ENCODE measurements around the gene ASTL.

The ASTL gene

GRCh38 chr2:96121414-96121813 lies 16.9 kb downstream of the ASTL start:
- no peak for TF ChIP-seq CTCF (IDR thresholded peaks at IDR 0.05; ENCODE audit: insufficient read depth, low read length, poor library complexity, severe bottlenecking)
- no peak for TF ChIP-seq EZH2phosphoT487 (conservative IDR thresholded peaks at IDR 0.05; ENCODE audit: low read length)
- Histone ChIP-seq H3K9me2 (replicated peaks; ENCODE audit: insufficient read depth, low read length) (no peaks in the 10 kb centered on the region), H4K20me1 (ENCODE audit: low read depth, low read length) (no peaks in the 10 kb centered on the region), H3K4me2 (ENCODE audit: low read depth, low read length, poor library complexity, severe bottlenecking) (no peak overlapping the region), H3K36me3 (ENCODE audit: low read length) (no peaks in the 10 kb centered on the region), H3K9ac (ENCODE audit: low read length) (no peak overlapping the region), H3F3A (ENCODE audit: insufficient read depth) (no peaks in the 10 kb centered on the region), H3K4me3 (ENCODE audit: insufficient read depth, low read length, poor library complexity, severe bottlenecking) (no peak overlapping the region), H3K27ac (ENCODE audit: low read depth, low read length) (no peak overlapping the region), H3K79me2 (ENCODE audit: insufficient read depth, low read length) (no peaks in the 10 kb centered on the region), H3K27me3 (ENCODE audit: low read length) (no peaks in the 10 kb centered on the region), H2AFZ (ENCODE audit: low read depth, low read length, severe bottlenecking) (no peak overlapping the region), H3K9me3 (ENCODE audit: insufficient read depth, low read length) (no peaks in the 10 kb centered on the region)

- Histone ChIP-seq H3K27ac (ENCODE audit: low read depth, low read length) (no peak overlapping the region), H3K36me3 (ENCODE audit: low read length) (no peaks in the 10 kb centered on the region), H3K27me3 (ENCODE audit: low read length) (no peaks in the 10 kb centered on the region), H3K4me3 (ENCODE audit: insufficient read depth, low read length, poor library complexity, severe bottlenecking) (no peak overlapping the region), H3K9me2 (replicated peaks; ENCODE audit: insufficient read depth, low read length) (no peaks in the 10 kb centered on the region), H3K9me3 (ENCODE audit: insufficient read depth, low read length) (no peaks in the 10 kb centered on the region), H3F3A (ENCODE audit: insufficient read depth) (no peaks in the 10 kb centered on the region), H3K4me2 (ENCODE audit: low read depth, low read length, poor library complexity, severe bottlenecking) (no peak overlapping the region), H4K20me1 (ENCODE audit: low read depth, low read length) (no peaks in the 10 kb centered on the region), H3K79me2 (ENCODE audit: insufficient read depth, low read length) (no peaks in the 10 kb centered on the region), H2AFZ (ENCODE audit: low read depth, low read length, severe bottlenecking) (no peak overlapping the region), H3K9ac (ENCODE audit: low read length) (no peak overlapping the region)
- no peak for TF ChIP-seq EZH2phosphoT487 (conservative IDR thresholded peaks at IDR 0.05; ENCODE audit: low read length)
- TF ChIP-seq CTCF (IDR thresholded peaks at IDR 0.05; ENCODE audit: insufficient read depth, low read length, poor library complexity, severe bottlenecking) = no peak
Measured at GRCh38 chr2:96120991-96121390, 17.3 kb downstream of the ASTL start.

GRCh38 chr2:96120091-96120720 lies 18.1 kb downstream of the ASTL start:
- H3K27me3 ChIP-seq (ENCODE audit: low read length) = no peaks in the 10 kb centered on the region
- H3K9me3 ChIP-seq (ENCODE audit: insufficient read depth, low read length) = no peaks in the 10 kb centered on the region
- no peaks in the 10 kb centered on the region for H3K79me2 ChIP-seq (ENCODE audit: insufficient read depth, low read length)
- H3K36me3 ChIP-seq (ENCODE audit: low read length) = no peaks in the 10 kb centered on the region
- H3K9ac ChIP-seq (ENCODE audit: low read length) = no peak overlapping the region
- TF ChIP-seq EZH2phosphoT487 (conservative IDR thresholded peaks at IDR 0.05; ENCODE audit: low read length) (no peak), CTCF (IDR thresholded peaks at IDR 0.05; ENCODE audit: insufficient read depth, low read length, poor library complexity, severe bottlenecking) (no peak)
- H3K4me3 ChIP-seq (ENCODE audit: insufficient read depth, low read length, poor library complexity, severe bottlenecking) = no peak overlapping the region
- no peaks in the 10 kb centered on the region for H3K9me2 ChIP-seq (replicated peaks; ENCODE audit: insufficient read depth, low read length)
- H3F3A ChIP-seq (ENCODE audit: insufficient read depth) = no peaks in the 10 kb centered on the region
- no peak overlapping the region for H3K27ac ChIP-seq (ENCODE audit: low read depth, low read length)
- no peak overlapping the region for H3K4me2 ChIP-seq (ENCODE audit: low read depth, low read length, poor library complexity, severe bottlenecking)
- no peak overlapping the region for H2AFZ ChIP-seq (ENCODE audit: low read depth, low read length, severe bottlenecking)
- no peaks in the 10 kb centered on the region for H4K20me1 ChIP-seq (ENCODE audit: low read depth, low read length)
